Panc1 (cell line): ENCODE measurements around the gene INPPL1.

Experiments used
- CTCF ChIP-seq: fragments of 450-650 bp; IDR thresholded peaks from 2 replicates; pipeline ENCODE4 v1.5.1; 2017; ENCODE audit warnings: mild to moderate bottlenecking
- POLR2AphosphoS5 ChIP-seq: IDR thresholded peaks from 2 replicates; pipeline ENCODE4 v1.6.1; 2012; ENCODE audit warnings: mild to moderate bottlenecking, low read depth, low read length, moderate library complexity
- SIN3A ChIP-seq: IDR thresholded peaks from 2 replicates; pipeline ENCODE4 v1.6.1; 2012; ENCODE audit warnings: low read depth, mild to moderate bottlenecking, low read length, moderate library complexity, borderline replicate concordance; ENCODE audit not compliant: insufficient read depth
- TCF7L2 ChIP-seq: IDR thresholded peaks from 2 replicates; pipeline ENCODE4 v1.6.1; 2011; ENCODE audit warnings: mild to moderate bottlenecking, low read depth, low read length, inconsistent platforms

- no peak for TF ChIP-seq CTCF
- TF ChIP-seq TCF7L2: no peak
- no peak for TF ChIP-seq POLR2AphosphoS5
- TF ChIP-seq SIN3A: no peak
Measured at GRCh38 chr11:72202571-72202970, 22.0 kb upstream of the INPPL1 start.
